Lower leg skin (tissue), 3 donors: ENCODE data around the gene LRBA.

Source experiments
- CTCF ChIP-seq, 3 donors: fragments of 450-650 bp; IDR thresholded peaks; one replicate each; pipeline ENCODE4 v1.5.1; 2016; ENCODE audit warnings: antibody characterized with exemption in 3 of 3, mild to moderate bottlenecking in 3 of 3, moderate library complexity in 2 of 3
- POLR2A ChIP-seq, 2 donors: fragments of 450-650 bp; IDR thresholded peaks; one replicate each; pipeline ENCODE4 v1.6.1; 2016 to 2017; ENCODE audit warnings: antibody characterized with exemption in 2 of 2, mild to moderate bottlenecking in 1 of 2, moderate library complexity in 1 of 2

GRCh38 chr4:150952167-150952845 is 62.8 kb downstream of the LRBA start:
- TF ChIP-seq CTCF (IDR thresholded peaks at IDR 0.05) (no peak), POLR2A (IDR thresholded peaks at IDR 0.05) (no peak)
